ENCODE measurements around the gene ATL3. TPM values are rescaled to one million over a fixed set of nuclear protein-coding genes. Genes with fewer than 3 reads are reported as not detected.

Gene ATL3
- total and polyA plus RNA-seq, 2 of the 13 experiments (the other 11 are each of a cell fraction or from before 2014, with no cell fraction given): not detected

DNA sequence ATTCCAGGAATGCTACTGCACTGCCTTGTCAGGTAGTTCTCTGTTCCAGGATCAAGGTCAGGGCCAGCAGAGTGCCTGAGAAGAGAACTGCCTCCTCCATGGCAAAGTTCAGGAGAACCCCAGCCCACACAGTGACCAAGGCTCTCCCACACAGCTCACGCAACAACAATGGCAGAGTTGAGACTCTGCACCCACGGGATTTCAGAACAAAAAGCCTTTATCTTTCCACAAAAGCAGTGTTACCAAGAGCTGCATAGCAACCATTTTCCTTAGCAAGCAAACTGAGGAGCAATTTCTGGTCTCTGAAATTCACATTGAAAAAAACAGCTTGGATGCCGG, 68.0 kb downstream of the ATL3 start (continued):
- TF ChIP-seq, protein P1, sequence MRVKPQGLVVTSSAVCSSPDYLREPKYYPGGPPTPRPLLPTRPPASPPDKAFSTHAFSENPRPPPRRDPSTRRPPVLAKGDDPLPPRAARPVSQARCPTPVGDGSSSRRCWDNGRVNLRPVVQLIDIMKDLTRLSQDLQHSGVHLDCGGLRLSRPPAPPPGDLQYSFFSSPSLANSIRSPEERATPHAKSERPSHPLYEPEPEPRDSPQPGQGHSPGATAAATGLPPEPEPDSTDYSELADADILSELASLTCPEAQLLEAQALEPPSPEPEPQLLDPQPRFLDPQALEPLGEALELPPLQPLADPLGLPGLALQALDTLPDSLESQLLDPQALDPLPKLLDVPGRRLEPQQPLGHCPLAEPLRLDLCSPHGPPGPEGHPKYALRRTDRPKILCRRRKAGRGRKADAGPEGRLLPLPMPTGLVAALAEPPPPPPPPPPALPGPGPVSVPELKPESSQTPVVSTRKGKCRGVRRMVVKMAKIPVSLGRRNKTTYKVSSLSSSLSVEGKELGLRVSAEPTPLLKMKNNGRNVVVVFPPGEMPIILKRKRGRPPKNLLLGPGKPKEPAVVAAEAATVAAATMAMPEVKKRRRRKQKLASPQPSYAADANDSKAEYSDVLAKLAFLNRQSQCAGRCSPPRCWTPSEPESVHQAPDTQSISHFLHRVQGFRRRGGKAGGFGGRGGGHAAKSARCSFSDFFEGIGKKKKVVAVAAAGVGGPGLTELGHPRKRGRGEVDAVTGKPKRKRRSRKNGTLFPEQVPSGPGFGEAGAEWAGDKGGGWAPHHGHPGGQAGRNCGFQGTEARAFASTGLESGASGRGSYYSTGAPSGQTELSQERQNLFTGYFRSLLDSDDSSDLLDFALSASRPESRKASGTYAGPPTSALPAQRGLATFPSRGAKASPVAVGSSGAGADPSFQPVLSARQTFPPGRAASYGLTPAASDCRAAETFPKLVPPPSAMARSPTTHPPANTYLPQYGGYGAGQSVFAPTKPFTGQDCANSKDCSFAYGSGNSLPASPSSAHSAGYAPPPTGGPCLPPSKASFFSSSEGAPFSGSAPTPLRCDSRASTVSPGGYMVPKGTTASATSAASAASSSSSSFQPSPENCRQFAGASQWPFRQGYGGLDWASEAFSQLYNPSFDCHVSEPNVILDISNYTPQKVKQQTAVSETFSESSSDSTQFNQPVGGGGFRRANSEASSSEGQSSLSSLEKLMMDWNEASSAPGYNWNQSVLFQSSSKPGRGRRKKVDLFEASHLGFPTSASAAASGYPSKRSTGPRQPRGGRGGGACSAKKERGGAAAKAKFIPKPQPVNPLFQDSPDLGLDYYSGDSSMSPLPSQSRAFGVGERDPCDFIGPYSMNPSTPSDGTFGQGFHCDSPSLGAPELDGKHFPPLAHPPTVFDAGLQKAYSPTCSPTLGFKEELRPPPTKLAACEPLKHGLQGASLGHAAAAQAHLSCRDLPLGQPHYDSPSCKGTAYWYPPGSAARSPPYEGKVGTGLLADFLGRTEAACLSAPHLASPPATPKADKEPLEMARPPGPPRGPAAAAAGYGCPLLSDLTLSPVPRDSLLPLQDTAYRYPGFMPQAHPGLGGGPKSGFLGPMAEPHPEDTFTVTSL (CRISPR knock-in tag; IDR thresholded peaks at IDR 0.05; ENCODE audit: borderline replicate concordance): peak; percentile 22; the same call in 1 of the 2 replicates
- TF ChIP-seq TOPORS (CRISPR knock-in tag; IDR thresholded peaks at IDR 0.05): no peak
- no peak for TF ChIP-seq ZMAT3 (CRISPR knock-in tag; conservative IDR thresholded peaks at IDR 0.05)
- TF ChIP-seq TAF15 (IDR thresholded peaks at IDR 0.05; ENCODE audit: low read depth, low read length, poor library complexity, severe bottlenecking): no peak
- no peak for TF ChIP-seq ZNF317 (CRISPR knock-in tag; IDR thresholded peaks at IDR 0.05)
- no peak for TF ChIP-seq PCBP1 (IDR thresholded peaks at IDR 0.05; ENCODE audit: borderline replicate concordance, low read depth, low read length)
- TF ChIP-seq, protein P2, sequence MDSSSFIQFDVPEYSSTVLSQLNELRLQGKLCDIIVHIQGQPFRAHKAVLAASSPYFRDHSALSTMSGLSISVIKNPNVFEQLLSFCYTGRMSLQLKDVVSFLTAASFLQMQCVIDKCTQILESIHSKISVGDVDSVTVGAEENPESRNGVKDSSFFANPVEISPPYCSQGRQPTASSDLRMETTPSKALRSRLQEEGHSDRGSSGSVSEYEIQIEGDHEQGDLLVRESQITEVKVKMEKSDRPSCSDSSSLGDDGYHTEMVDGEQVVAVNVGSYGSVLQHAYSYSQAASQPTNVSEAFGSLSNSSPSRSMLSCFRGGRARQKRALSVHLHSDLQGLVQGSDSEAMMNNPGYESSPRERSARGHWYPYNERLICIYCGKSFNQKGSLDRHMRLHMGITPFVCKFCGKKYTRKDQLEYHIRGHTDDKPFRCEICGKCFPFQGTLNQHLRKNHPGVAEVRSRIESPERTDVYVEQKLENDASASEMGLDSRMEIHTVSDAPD (CRISPR knock-in tag; IDR thresholded peaks at IDR 0.05): no peak
- TF ChIP-seq, protein P3, sequence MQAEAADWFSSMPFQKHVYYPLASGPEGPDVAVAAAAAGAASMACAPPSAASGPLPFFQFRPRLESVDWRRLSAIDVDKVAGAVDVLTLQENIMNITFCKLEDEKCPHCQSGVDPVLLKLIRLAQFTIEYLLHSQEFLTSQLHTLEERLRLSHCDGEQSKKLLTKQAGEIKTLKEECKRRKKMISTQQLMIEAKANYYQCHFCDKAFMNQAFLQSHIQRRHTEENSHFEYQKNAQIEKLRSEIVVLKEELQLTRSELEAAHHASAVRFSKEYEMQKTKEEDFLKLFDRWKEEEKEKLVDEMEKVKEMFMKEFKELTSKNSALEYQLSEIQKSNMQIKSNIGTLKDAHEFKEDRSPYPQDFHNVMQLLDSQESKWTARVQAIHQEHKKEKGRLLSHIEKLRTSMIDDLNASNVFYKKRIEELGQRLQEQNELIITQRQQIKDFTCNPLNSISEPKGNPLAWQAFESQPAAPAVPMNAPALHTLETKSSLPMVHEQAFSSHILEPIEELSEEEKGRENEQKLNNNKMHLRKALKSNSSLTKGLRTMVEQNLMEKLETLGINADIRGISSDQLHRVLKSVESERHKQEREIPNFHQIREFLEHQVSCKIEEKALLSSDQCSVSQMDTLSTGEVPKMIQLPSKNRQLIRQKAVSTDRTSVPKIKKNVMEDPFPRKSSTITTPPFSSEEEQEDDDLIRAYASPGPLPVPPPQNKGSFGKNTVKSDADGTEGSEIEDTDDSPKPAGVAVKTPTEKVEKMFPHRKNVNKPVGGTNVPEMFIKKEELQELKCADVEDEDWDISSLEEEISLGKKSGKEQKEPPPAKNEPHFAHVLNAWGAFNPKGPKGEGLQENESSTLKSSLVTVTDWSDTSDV (CRISPR knock-in tag; IDR thresholded peaks at IDR 0.05): no peak
- TF ChIP-seq, protein P4, sequence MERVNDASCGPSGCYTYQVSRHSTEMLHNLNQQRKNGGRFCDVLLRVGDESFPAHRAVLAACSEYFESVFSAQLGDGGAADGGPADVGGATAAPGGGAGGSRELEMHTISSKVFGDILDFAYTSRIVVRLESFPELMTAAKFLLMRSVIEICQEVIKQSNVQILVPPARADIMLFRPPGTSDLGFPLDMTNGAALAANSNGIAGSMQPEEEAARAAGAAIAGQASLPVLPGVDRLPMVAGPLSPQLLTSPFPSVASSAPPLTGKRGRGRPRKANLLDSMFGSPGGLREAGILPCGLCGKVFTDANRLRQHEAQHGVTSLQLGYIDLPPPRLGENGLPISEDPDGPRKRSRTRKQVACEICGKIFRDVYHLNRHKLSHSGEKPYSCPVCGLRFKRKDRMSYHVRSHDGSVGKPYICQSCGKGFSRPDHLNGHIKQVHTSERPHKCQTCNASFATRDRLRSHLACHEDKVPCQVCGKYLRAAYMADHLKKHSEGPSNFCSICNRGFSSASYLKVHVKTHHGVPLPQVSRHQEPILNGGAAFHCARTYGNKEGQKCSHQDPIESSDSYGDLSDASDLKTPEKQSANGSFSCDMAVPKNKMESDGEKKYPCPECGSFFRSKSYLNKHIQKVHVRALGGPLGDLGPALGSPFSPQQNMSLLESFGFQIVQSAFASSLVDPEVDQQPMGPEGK (CRISPR knock-in tag; IDR thresholded peaks at IDR 0.05): peak; percentile 53; the same call in 1 of the 2 replicates
- TF ChIP-seq CAMTA2 (CRISPR knock-in tag; IDR thresholded peaks at IDR 0.05; ENCODE audit: borderline replicate concordance): no peak
- peak; percentile 30; the same call in 1 of the 2 replicates for TF ChIP-seq FOSL2 (CRISPR knock-in tag; IDR thresholded peaks at IDR 0.05)
- TF ChIP-seq SP4 (CRISPR knock-in tag; IDR thresholded peaks at IDR 0.05): no peak
- no peak for TF ChIP-seq SPEN (CRISPR knock-in tag; IDR thresholded peaks at IDR 0.05; ENCODE audit: low read depth)
- TF ChIP-seq CREB1 (IDR thresholded peaks at IDR 0.05): no peak
- TF ChIP-seq CREB1 (CRISPR knock-in tag; IDR thresholded peaks at IDR 0.05): 0 out of 2 replicates have a peak, but pooled peaks have one; percentile 53
- TF ChIP-seq ZNF138 (CRISPR knock-in tag; IDR thresholded peaks at IDR 0.05; ENCODE audit: low read depth): no peak
- TF ChIP-seq ZNF749 (CRISPR knock-in tag; IDR thresholded peaks at IDR 0.05; ENCODE audit: borderline replicate concordance): no peak
- TF ChIP-seq ZNF543 (CRISPR knock-in tag; IDR thresholded peaks at IDR 0.05): no peak
- no peak; the same call in 1 of the 2 replicates for TF ChIP-seq ISL2 (CRISPR knock-in tag; IDR thresholded peaks at IDR 0.05)
- no peak for TF ChIP-seq STAG1 (CRISPR knock-in tag; IDR thresholded peaks at IDR 0.05)

Measured in HepG2 (cell line).